Coronary artery (tissue), 2 donors: ENCODE data around the gene CFI.

Experiments
- DNase-seq: peaks from one replicate; pipeline ENCODE4 v3.0.0-alpha.2; 2017; ENCODE audit warnings: low spot score
- H3K27ac ChIP-seq, 2 donors: fragments of 200-600 bp; sonication (generic); one replicate each; pipeline ENCODE4 v1.5.1; 2016 to 2019
- H3K4me3 ChIP-seq: fragments of 200-600 bp; sonication (generic); 2 replicates; pipeline ENCODE4 v1.5.1; 2016; ENCODE audit warnings: mild to moderate bottlenecking, moderate library complexity
- TF ChIP-seq, protein P1 (sequence below): fragments of 200-600 bp; sonication (generic); IDR thresholded peaks from one replicate; pipeline ENCODE4 v1.5.1; 2019; ENCODE audit warnings: antibody characterized with exemption

The CFI gene

DNA sequence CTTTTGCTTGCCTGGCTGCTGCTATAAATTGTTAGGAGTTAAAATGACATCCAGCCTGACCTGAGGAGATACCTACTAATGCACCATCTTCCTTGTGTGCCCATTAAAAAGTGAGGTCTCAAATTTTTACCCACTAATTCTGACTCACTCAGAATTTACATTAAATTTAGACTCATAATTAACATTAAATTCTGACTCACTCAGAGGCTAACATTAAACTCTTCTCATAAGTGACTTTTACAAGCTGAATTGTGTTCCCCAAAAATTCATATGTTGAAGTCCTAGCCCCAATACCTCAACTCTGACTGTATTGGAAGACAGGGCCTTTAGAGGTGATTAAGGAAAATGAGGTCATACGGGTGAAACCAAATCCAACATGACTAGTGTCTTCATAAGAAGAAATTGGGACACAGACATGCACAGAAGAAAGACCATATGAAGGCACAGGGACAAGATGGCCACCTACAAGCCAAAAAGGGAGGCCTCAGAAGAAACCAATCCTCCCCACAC lies 110.3 kb downstream of the CFI start:
- Histone ChIP-seq H3K4me3 (no peak overlapping the region), H3K27ac (no peak overlapping the region)
- DNase-seq, result no peak
- TF ChIP-seq, protein P1, sequence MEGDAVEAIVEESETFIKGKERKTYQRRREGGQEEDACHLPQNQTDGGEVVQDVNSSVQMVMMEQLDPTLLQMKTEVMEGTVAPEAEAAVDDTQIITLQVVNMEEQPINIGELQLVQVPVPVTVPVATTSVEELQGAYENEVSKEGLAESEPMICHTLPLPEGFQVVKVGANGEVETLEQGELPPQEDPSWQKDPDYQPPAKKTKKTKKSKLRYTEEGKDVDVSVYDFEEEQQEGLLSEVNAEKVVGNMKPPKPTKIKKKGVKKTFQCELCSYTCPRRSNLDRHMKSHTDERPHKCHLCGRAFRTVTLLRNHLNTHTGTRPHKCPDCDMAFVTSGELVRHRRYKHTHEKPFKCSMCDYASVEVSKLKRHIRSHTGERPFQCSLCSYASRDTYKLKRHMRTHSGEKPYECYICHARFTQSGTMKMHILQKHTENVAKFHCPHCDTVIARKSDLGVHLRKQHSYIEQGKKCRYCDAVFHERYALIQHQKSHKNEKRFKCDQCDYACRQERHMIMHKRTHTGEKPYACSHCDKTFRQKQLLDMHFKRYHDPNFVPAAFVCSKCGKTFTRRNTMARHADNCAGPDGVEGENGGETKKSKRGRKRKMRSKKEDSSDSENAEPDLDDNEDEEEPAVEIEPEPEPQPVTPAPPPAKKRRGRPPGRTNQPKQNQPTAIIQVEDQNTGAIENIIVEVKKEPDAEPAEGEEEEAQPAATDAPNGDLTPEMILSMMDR, result no peak
